ENCODE measurements around the gene TMEM132C.

Gene TMEM132C

GRCh38 chr12:128328961-128329360 lies 62.0 kb downstream of the TMEM132C start:
- in situ Hi-C loops (cut with HindIII; ENCODE audit: low pct_unique_long_range_greater_than_20kb, low sequenced_read_pairs): no loop called here
- TF ChIP-seq JUND (IDR thresholded peaks at IDR 0.05; ENCODE audit: low read depth): no peak

GRCh38 chr12:128336204-128337070 lies 69.5 kb downstream of the TMEM132C start:
- DNase-seq (ENCODE audit: low read depth in 1 of 2, low spot score in 1 of 2): no peak
- no peak for TF ChIP-seq JUND (IDR thresholded peaks at IDR 0.05; ENCODE audit: low read depth)
- in situ Hi-C loops (cut with HindIII; ENCODE audit: low pct_unique_long_range_greater_than_20kb, low sequenced_read_pairs): no loop called here

More at GRCh38 chr12:128328961-128329360, 62.0 kb downstream of the TMEM132C start:
- no peak for DNase-seq (ENCODE audit: low read depth in 1 of 2, low spot score in 1 of 2)

DNA sequence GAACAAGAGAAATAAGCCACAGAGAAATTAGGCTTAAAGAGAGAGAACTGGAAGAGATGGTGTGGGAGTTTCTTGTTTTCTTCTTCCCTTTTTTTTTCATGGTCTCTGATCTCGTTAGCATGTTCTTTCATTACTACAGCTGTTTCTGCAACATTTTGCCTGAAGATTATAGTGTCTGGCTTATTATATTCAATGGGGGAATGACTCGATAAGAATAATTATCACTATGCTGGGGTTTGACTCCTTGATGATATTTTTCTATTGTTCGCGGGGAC lies 70.0 kb downstream of the TMEM132C start:
- TF ChIP-seq JUND (IDR thresholded peaks at IDR 0.05; ENCODE audit: low read depth): no peak
- in situ Hi-C loops (cut with HindIII; ENCODE audit: low pct_unique_long_range_greater_than_20kb, low sequenced_read_pairs): no loop called here
- DNase-seq (ENCODE audit: low read depth in 1 of 2, low spot score in 1 of 2): no peak

- in situ Hi-C loops (cut with HindIII; ENCODE audit: low pct_unique_long_range_greater_than_20kb, low sequenced_read_pairs): no loop called here
- no peak for TF ChIP-seq JUND (IDR thresholded peaks at IDR 0.05; ENCODE audit: low read depth)
- DNase-seq (ENCODE audit: low read depth in 1 of 2, low spot score in 1 of 2): no peak
These were observed 70.6 kb downstream of the TMEM132C start for GRCh38 chr12:128337431-128338170.

DNA sequence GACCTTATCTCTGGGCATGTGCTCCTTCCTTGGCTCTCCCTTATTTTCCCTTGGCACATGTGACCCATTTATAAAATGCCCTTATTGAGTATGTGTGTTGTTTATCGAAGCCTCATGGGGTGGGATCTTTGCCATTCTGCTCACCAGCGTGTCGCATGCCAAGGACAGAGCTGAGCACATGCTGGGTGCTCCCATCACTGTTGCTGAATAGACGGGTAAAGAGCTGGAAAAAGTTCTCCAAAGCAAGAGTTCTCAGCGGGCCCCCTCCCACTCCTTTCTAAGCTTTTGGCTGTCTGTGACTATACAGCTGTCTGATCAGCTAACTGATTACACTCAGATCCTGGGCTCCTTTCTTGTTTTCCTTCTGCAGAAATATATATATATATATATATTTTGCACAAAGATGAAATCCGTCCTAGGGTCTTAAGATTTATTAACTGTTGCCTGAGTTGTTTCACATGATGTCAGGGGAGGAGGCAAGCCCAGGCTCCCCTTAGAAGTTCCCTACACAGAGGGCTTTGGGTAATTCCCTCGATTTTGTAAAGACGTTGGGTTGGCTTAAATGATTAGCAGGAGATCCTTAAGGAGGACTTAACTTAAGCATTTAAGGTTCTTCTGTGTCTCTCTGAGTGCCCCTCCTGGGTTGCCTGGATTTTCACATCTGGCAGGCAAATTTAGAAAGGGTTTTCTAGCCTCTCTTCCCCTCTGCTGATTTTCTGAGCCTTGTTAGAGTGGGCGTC lies 71.6 kb downstream of the TMEM132C start:
- DNase-seq (ENCODE audit: low read depth in 1 of 2, low spot score in 1 of 2): no peak
- TF ChIP-seq JUND (IDR thresholded peaks at IDR 0.05; ENCODE audit: low read depth): no peak
- in situ Hi-C loops (cut with HindIII; ENCODE audit: low pct_unique_long_range_greater_than_20kb, low sequenced_read_pairs): no loop called here

DNA sequence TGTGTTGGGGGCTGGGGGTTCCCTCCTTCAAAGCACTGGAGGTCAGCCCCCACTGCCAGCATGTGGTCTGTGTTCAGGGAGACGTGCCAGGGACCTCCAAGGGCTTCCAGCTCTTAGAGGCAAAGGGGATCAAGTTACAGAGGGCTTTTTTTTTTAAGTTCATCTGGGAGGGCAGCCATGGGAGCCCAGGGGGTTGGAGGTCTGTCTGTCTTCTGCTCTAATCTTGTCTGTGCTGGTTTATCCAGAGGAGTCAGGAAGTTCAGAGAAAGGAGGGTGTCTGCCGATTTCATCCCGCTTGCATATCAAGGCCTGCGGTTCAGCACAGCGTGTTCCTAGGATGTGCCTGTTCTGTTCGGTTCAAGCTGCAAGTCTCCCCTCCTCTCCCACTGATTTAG lies 72.2 kb downstream of the TMEM132C start:
- in situ Hi-C loops (cut with HindIII; ENCODE audit: low pct_unique_long_range_greater_than_20kb, low sequenced_read_pairs): no loop called here
- DNase-seq (ENCODE audit: low read depth in 1 of 2, low spot score in 1 of 2): no peak
- TF ChIP-seq JUND (IDR thresholded peaks at IDR 0.05; ENCODE audit: low read depth): no peak

DNA sequence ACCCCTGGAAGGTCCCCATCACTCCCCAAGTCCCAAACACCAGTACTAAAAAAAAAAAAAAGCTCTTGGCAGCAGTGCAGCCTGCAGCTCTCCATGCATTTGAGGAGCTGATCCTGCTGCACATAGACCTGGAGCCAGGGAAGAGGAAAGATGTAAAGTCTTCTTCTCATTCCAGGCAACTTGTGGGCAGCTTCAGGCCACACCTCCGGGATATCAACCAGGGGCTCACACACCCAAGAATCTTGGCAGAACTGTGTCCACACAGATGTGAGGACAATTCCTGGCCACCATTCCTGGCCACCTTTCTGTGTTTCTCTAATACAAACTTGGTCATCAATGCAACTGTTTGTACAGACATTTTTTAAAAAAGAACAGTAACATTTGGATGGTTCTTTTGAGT lies 72.7 kb downstream of the TMEM132C start:
- no peak for TF ChIP-seq JUND (IDR thresholded peaks at IDR 0.05; ENCODE audit: low read depth)
- no peak for DNase-seq (ENCODE audit: low read depth in 1 of 2, low spot score in 1 of 2)
- in situ Hi-C loops (cut with HindIII; ENCODE audit: low pct_unique_long_range_greater_than_20kb, low sequenced_read_pairs): no loop called here

DNA sequence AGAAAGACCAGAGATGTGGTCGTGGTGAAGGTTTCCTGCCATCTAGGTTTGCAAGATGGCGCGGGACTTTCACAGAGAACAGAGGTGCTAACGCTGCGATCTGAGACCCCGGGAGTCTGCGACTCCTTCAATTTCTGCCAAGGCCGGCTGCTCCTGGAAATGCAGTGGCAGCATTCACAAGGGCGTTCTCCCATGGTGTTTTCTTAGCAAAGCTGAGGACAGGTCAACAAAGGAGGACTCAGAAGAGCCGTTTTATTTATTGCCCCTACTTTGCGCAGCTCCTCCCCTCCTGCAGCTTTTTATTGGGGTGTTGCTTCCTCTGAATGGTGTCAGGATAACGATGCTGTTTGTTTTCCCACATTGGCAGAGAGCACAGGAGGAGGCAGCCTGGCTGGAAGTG lies 86.3 kb downstream of the TMEM132C start:
- TF ChIP-seq JUND (IDR thresholded peaks at IDR 0.05; ENCODE audit: low read depth): no peak
- DNase-seq (ENCODE audit: low read depth in 1 of 2, low spot score in 1 of 2): no peak
- in situ Hi-C loops (cut with HindIII; ENCODE audit: low pct_unique_long_range_greater_than_20kb, low sequenced_read_pairs): no loop called here

DNA sequence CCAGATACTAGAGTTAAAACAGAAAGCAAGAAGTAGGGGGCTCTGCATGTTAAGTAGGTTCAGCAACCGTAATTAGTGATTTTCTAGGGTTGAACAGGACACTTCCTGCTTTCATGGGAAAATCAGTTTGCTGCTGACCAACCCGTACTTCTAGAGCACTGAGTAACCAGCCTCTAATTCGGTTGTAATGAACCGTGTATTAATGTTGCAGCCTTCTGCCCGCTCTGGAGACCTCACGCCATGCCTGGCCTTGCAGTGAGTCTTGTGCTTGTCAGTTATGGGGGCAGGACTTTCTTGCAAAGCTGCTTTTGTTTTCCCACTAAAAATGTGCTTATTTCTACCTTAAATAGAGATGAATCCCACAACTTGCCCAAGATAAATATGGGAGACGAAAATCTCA lies 89.6 kb downstream of the TMEM132C start:
- in situ Hi-C loops (cut with HindIII; ENCODE audit: low pct_unique_long_range_greater_than_20kb, low sequenced_read_pairs): no loop called here
- no peak for DNase-seq (ENCODE audit: low read depth in 1 of 2, low spot score in 1 of 2)
- no peak for TF ChIP-seq JUND (IDR thresholded peaks at IDR 0.05; ENCODE audit: low read depth)

- no peak for DNase-seq (ENCODE audit: low read depth in 1 of 2, low spot score in 1 of 2)
- TF ChIP-seq JUND (IDR thresholded peaks at IDR 0.05; ENCODE audit: low read depth): no peak
- in situ Hi-C loops (cut with HindIII; ENCODE audit: low pct_unique_long_range_greater_than_20kb, low sequenced_read_pairs): no loop called here
These were observed 94.5 kb downstream of the TMEM132C start for GRCh38 chr12:128361400-128361995.

DNA sequence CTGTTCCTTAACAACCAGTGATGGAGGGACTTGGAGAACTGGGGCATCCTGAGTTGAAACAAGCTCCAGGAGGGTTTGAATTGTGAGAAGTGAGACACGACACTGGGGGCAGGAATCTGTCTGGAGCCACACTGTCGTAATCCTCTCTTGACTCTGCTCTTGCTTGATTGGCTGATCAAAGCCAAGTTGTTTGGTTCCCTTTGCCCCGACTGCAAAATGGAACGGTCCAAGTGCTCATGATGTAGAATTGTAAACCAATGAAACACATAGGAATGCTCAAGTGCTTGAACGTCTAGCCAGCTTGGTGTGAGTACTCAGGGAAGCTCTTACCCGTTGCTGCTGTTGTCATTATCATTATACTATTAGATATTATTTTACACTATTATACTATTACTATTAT lies 98.1 kb downstream of the TMEM132C start:
- no peak for DNase-seq (ENCODE audit: low read depth in 1 of 2, low spot score in 1 of 2)
- in situ Hi-C loops (cut with HindIII; ENCODE audit: low pct_unique_long_range_greater_than_20kb, low sequenced_read_pairs): no loop called here
- TF ChIP-seq JUND (IDR thresholded peaks at IDR 0.05; ENCODE audit: low read depth): no peak

GRCh38 chr12:128365651-128366231 lies 98.8 kb downstream of the TMEM132C start:
- no peak for TF ChIP-seq JUND (IDR thresholded peaks at IDR 0.05; ENCODE audit: low read depth)
- in situ Hi-C loops (cut with HindIII; ENCODE audit: low pct_unique_long_range_greater_than_20kb, low sequenced_read_pairs): no loop called here
- DNase-seq (ENCODE audit: low read depth in 1 of 2, low spot score in 1 of 2): peak; percentile 23 to 27
